HG03064 (cell line): ENCODE results near the gene MTERF1.

Experiments used
- ATAC-seq: cut with Tn5 transposase; IDR thresholded peaks from one replicate; pipeline ENCODE4 v1.9.1; 2021; ENCODE audit warnings: low read depth; ENCODE audit not compliant: unreplicated experiment

Gene MTERF1

DNA sequence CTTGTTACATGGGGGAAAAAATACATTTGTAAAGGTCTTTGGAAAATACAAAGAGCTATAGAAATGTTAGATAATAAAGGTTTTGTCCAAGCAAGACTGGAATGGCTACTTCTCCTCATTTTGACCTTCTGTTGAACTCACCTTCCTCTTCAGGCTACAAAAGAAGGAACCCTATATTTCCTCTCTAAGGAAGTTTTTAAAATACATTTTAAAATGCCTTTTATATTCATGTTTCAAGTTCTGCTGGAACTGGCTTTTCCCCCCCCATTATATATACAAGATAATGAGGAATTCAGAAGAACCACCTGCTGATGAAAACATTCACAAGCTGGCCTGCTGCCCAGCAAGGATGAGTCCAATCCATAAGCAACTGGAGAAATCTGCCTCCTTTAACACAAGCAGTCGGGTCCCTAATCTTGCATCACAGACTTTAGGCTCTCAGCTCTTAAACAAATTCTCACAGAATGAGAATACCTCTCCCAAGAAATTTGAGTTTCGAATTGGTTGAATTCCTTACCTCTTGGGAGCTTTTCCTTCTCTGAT is 44.6 kb downstream of the MTERF1 start:
- ATAC-seq, result no peak

DNA sequence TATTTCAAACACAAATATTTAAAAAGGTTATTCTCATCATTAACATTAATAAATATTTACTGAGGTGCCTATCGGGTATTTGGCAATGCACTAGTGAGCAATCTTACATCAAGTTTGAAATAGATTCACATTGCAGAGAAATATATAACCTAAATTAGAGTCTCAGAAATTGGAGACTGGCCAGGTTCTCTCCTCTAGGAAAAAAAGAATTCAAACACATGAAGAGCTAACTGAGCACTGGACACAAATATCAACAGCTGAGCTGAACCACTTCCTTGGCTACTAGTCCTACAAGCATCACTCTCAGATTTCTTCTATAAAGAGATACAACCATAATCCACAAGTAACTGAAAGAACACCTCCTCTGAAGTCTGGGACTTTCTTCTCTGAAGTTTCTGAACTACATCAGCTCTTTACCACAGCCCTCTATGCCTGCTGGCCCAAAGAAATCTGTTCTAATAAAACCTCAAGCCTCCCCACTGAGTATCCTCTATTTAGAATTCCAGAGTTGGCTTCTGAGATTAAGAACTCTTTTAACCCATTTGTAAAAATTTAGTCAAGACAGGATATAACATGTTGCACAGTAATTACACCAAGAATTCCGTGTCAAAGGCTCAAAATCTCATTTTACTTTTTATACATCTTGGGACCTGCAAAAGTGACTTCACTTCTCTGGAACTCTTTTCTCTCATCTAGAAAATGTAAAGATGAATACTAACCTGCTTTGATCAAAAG is 45.2 kb downstream of the MTERF1 start:
- no peak for ATAC-seq

DNA sequence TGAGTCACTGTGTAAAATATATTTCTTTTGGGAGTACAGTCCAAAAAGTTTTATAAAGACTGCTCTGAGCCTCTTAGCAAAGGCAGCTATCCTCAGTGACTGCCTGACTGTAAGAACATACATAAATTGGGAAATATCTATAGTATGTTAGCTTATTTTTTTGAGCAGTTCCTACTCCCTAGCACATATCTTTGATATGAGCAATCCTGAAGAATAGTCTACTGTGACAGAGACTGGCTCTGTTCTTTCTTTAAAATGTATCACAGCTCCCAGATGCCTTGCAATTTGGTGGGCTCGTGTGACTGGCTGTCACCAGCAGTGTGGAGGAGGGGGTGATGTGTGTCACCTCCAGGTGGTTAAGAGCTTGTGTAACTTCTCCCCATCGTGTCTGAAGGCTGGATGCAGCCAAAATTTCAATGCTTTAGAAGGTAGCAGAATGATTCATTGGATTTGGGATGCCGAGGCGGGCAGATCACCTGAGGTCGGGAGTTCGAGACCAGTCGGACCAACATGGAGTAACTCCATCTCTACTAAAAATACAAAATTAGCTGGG is 47.9 kb downstream of the MTERF1 start:
- ATAC-seq, result no peak

GRCh38 chr7:91827169-91827568 is 53.3 kb downstream of the MTERF1 start:
- no peak for ATAC-seq

DNA sequence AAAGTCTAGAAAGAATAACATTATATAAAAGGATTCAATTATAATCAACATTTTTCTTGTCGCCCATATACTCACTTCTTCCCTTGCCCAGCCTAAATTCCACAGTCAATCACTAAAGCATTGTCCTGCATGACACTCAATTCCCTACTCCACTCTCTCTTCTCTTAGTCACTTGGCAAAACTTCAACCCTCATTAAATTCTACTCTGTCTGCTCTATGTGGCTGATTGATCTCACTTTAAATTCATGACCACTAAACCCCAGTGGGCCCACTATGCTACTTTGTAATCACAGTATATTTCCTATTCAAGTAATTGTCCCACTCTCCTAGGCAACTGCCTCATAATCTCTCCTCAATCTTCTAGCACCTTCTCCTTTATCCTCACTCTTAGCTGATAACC is 54.1 kb downstream of the MTERF1 start:
- ATAC-seq, result no peak

DNA sequence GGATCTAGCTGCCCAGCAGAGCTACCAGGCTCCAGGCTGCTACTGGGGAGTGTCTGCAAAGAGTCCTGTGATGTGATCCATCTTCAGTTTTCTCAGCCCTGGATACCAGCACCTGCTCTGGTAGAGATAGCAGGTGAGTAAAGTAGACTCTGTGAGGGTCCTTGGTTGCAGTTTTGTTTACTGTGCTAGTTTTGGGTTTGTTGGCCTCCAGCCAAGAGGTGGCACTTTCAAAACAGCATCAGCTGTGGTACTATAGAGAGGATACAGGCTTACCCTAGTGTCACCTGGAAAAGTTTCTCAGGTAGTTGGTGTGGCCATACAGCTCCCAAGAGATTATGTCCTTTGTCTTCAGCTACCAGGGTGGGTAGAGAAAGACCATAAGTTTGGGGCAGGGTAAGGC is 56.3 kb downstream of the MTERF1 start:
- no peak for ATAC-seq
